ENCODE measurements around the gene TOP2B.
A peak's percentile ranks its signal among the peaks of the same experiment; 100 is the strongest.

TOP2B gene

GRCh38 chr3:25618028-25618427 lies 46.7 kb downstream of the TOP2B start:
- DNase-seq (ENCODE audit: low read depth, low spot score): no peak

- DNase-seq (ENCODE audit: low read depth, low spot score): no peak
These were observed 53.5 kb downstream of the TOP2B start for GRCh38 chr3:25611193-25611592.

GRCh38 chr3:25610779-25611178 lies 53.9 kb downstream of the TOP2B start:
- DNase-seq (ENCODE audit: low read depth, low spot score): no peak

- DNase-seq (ENCODE audit: low read depth, low spot score): no peak
These were observed 54.5 kb downstream of the TOP2B start for GRCh38 chr3:25610167-25610566.

GRCh38 chr3:25604107-25604805 lies 60.5 kb downstream of the TOP2B start:
- DNase-seq (ENCODE audit: low read depth, low spot score): no peak

GRCh38 chr3:25603703-25604102 lies 61.0 kb downstream of the TOP2B start:
- DNase-seq (ENCODE audit: low read depth, low spot score): no peak

GRCh38 chr3:25597535-25598101 lies 67.1 kb downstream of the TOP2B start:
- DNase-seq (ENCODE audit: low read depth, low spot score): no peak

- DNase-seq (ENCODE audit: low read depth, low spot score): peak; percentile 75
These were observed 70.7 kb downstream of the TOP2B start for GRCh38 chr3:25594007-25594502.

- no peak for DNase-seq (ENCODE audit: low read depth, low spot score)
These were observed 71.7 kb downstream of the TOP2B start for GRCh38 chr3:25593001-25593400.

- peak; percentile 68 for DNase-seq (ENCODE audit: low read depth, low spot score)
These were observed 72.2 kb downstream of the TOP2B start for GRCh38 chr3:25592510-25592968.

GRCh38 chr3:25589783-25590258 lies 74.9 kb downstream of the TOP2B start:
- no peak for DNase-seq (ENCODE audit: low read depth, low spot score)

- no peak for DNase-seq (ENCODE audit: low read depth, low spot score)
These were observed 75.5 kb downstream of the TOP2B start for GRCh38 chr3:25589104-25589782.

GRCh38 chr3:25588441-25589103 lies 76.1 kb downstream of the TOP2B start:
- no peak for DNase-seq (ENCODE audit: low read depth, low spot score)

GRCh38 chr3:25587975-25588374 lies 76.7 kb downstream of the TOP2B start:
- no peak for DNase-seq (ENCODE audit: low read depth, low spot score)

- peak; percentile 90 for DNase-seq (ENCODE audit: low read depth, low spot score)
These were observed 77.2 kb downstream of the TOP2B start for GRCh38 chr3:25587526-25587925.

GRCh38 chr3:25587094-25587493 lies 77.6 kb downstream of the TOP2B start:
- DNase-seq (ENCODE audit: low read depth, low spot score): no peak

GRCh38 chr3:25586553-25586952 lies 78.2 kb downstream of the TOP2B start:
- DNase-seq (ENCODE audit: low read depth, low spot score): no peak

GRCh38 chr3:25586167-25586505 lies 78.6 kb downstream of the TOP2B start:
- DNase-seq (ENCODE audit: low read depth, low spot score): no peak

GRCh38 chr3:25585361-25586166 lies 79.1 kb downstream of the TOP2B start:
- DNase-seq (ENCODE audit: low read depth, low spot score): no peak

- no peak for DNase-seq (ENCODE audit: low read depth, low spot score)
These were observed 80.5 kb downstream of the TOP2B start for GRCh38 chr3:25584011-25584789.

GRCh38 chr3:25583343-25583742 lies 81.4 kb downstream of the TOP2B start:
- no peak for DNase-seq (ENCODE audit: low read depth, low spot score)
